Measurements from ENCODE around the gene SMC3. TPM values are rescaled to one million over a fixed set of nuclear protein-coding genes. Genes with fewer than 3 reads are reported as not detected.

SMC3 gene
- total RNA-seq, 3 donors from 2014 or later: 26.6 to 37.8 (median 37.0) TPM

- intact Hi-C loops (cut with DNase I; ENCODE audit: low total_unique reads): no loop called here
- Histone ChIP-seq H3K27me3 (no peaks in the 10 kb centered on the region), H3K36me3 (peaks cover 5% of the 10 kb centered on the region), H3K27ac (no peak overlapping the region), H3K4me3 (no peak overlapping the region), H3K9me3 (no peaks in the 10 kb centered on the region), H3K4me1 (no peaks in the 10 kb centered on the region)
- no peak for DNase-seq (ENCODE audit: low spot score in 2 of 2)
- no peak for TF ChIP-seq POLR2AphosphoS5 (IDR thresholded peaks at IDR 0.05)
- no peak for TF ChIP-seq POLR2A (IDR thresholded peaks at IDR 0.05)
- TF ChIP-seq CTCF (IDR thresholded peaks at IDR 0.05): no peak
These were observed 9.6 kb downstream of the SMC3 start for GRCh38 chr10:110577056-110577455.

GRCh38 chr10:110584006-110584405, 16.5 kb downstream of the SMC3 start:
- no peak for DNase-seq (ENCODE audit: low spot score in 2 of 2)
- no peaks in the 10 kb centered on the region for H3K27me3 ChIP-seq
- H3K4me3 ChIP-seq: no peak overlapping the region
- TF ChIP-seq POLR2A (IDR thresholded peaks at IDR 0.05) (no peak), POLR2AphosphoS5 (IDR thresholded peaks at IDR 0.05) (no peak), CTCF (IDR thresholded peaks at IDR 0.05) (no peak)
- no peaks in the 10 kb centered on the region for H3K9me3 ChIP-seq
- intact Hi-C loops (cut with DNase I; ENCODE audit: low total_unique reads): no loop called here
- H3K27ac ChIP-seq: no peak overlapping the region
- H3K4me1 ChIP-seq: no peaks in the 10 kb centered on the region
- H3K36me3 ChIP-seq: peaks cover 14% of the 10 kb centered on the region

GRCh38 chr10:110591760-110592159, 24.3 kb downstream of the SMC3 start:
- TF ChIP-seq POLR2AphosphoS5 (IDR thresholded peaks at IDR 0.05) (no peak), POLR2A (IDR thresholded peaks at IDR 0.05) (no peak), CTCF (IDR thresholded peaks at IDR 0.05) (no peak)
- H3K36me3 ChIP-seq: peaks cover 14% of the 10 kb centered on the region
- no peak for DNase-seq (ENCODE audit: low spot score in 2 of 2)

DNA sequence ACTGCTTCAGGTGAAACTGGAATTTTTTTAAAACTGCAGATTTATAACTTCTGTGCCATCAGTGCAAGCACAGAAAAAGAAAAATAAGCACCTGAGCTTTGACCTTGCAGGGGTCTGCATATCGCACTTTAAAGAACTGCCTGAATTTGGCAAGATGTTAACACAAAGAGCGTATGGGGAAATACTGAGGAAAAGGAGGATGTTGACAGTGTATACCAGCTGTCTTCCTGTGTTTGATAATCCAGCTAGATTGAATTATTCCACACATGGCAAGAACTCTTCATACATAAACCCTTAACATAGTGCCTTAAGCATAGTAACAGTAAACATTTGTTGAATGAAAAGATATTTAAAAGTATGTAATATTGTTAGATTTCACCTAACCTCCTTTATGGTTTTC, 30.0 kb downstream of the SMC3 start:
- no peaks in the 10 kb centered on the region for H3K4me1 ChIP-seq
- H3K9me3 ChIP-seq: no peaks in the 10 kb centered on the region
- TF ChIP-seq POLR2A (IDR thresholded peaks at IDR 0.05): no peak
- no peak for TF ChIP-seq POLR2AphosphoS5 (IDR thresholded peaks at IDR 0.05)
- no peak for TF ChIP-seq CTCF (IDR thresholded peaks at IDR 0.05)
- intact Hi-C loops (cut with DNase I; ENCODE audit: low total_unique reads): no loop called here
- H3K27me3 ChIP-seq: no peaks in the 10 kb centered on the region
- H3K27ac ChIP-seq: no peak overlapping the region
- H3K36me3 ChIP-seq: peaks cover 8% of the 10 kb centered on the region
- no peak overlapping the region for H3K4me3 ChIP-seq
- no peak for DNase-seq (ENCODE audit: low spot score in 2 of 2)

More at GRCh38 chr10:110591760-110592159, 24.3 kb downstream of the SMC3 start:
- Histone ChIP-seq H3K4me1 (no peaks in the 10 kb centered on the region), H3K4me3 (no peak overlapping the region), H3K27ac (no peak overlapping the region), H3K9me3 (no peaks in the 10 kb centered on the region), H3K27me3 (no peaks in the 10 kb centered on the region)
- intact Hi-C loops (cut with DNase I; ENCODE audit: low total_unique reads): no loop called here

DNA sequence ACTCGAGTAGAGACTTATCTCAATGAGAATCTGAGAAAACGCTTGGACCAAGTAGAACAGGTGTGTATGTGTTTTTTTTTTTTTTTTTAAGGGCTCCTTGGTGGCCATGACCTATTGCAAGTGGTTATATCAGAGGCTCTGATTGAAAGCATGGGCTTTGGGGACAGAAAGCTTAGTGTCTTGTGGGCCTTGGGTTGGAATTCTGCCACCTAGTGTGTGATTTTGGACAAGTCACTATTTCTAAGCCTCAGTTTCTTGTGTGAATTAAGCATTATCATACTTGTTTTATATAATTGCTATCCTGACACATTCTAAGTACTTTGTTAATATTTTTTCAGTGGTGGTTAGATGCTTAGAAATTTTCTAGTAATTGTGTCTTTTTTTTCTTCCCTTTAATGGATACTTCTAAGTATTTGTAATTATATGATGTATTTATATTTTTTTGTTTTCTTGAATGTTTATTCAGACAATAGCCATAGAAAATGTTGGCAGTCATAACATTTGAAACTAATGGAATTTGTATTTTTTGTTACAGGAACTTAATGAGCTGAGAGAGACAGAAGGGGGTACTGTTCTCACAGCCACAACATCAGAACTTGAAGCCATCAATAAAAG, 33.1 kb downstream of the SMC3 start:
- H3K4me3 ChIP-seq: no peak overlapping the region
- no peaks in the 10 kb centered on the region for H3K4me1 ChIP-seq
- no peaks in the 10 kb centered on the region for H3K27me3 ChIP-seq
- DNase-seq (ENCODE audit: low spot score in 2 of 2): no peak
- no peak for TF ChIP-seq POLR2AphosphoS5 (IDR thresholded peaks at IDR 0.05)
- no peak for TF ChIP-seq POLR2A (IDR thresholded peaks at IDR 0.05)
- no peak for TF ChIP-seq CTCF (IDR thresholded peaks at IDR 0.05)
- H3K9me3 ChIP-seq: no peaks in the 10 kb centered on the region
- no peak overlapping the region for H3K27ac ChIP-seq
- intact Hi-C loops (cut with DNase I; ENCODE audit: low total_unique reads): no loop called here
- no peaks in the 10 kb centered on the region for H3K36me3 ChIP-seq

All from breast epithelium (tissue), 4 donors.